Measurements from ENCODE around the gene PRKCSH. TPM values are rescaled to one million over a fixed set of nuclear protein-coding genes. Genes with fewer than 3 reads are reported as not detected.

The PRKCSH gene
- total RNA-seq, 1 donor from 2014 or later: 276 TPM

- Mint-ChIP-seq H3K27ac (ENCODE audit: unreplicated experiment) (no peak overlapping the region), H3K36me3 (ENCODE audit: unreplicated experiment) (peaks cover 7% of the 10 kb centered on the region), H3K4me3 (ENCODE audit: unreplicated experiment) (no peak overlapping the region), H3K4me1 (ENCODE audit: low read depth, unreplicated experiment) (peaks cover 2% of the 10 kb centered on the region), H3K27me3 (ENCODE audit: unreplicated experiment) (peaks cover 19% of the 10 kb centered on the region), H3K9me3 (ENCODE audit: unreplicated experiment) (peaks cover 16% of the 10 kb centered on the region)
- DNase-seq: no peak
- TF ChIP-seq CTCF (IDR thresholded peaks at IDR 0.05; ENCODE audit: partially characterized antibody, unreplicated experiment): no peak
Observed at GRCh38 chr19:11483366-11484111, 48.1 kb downstream of the PRKCSH start.

DNA sequence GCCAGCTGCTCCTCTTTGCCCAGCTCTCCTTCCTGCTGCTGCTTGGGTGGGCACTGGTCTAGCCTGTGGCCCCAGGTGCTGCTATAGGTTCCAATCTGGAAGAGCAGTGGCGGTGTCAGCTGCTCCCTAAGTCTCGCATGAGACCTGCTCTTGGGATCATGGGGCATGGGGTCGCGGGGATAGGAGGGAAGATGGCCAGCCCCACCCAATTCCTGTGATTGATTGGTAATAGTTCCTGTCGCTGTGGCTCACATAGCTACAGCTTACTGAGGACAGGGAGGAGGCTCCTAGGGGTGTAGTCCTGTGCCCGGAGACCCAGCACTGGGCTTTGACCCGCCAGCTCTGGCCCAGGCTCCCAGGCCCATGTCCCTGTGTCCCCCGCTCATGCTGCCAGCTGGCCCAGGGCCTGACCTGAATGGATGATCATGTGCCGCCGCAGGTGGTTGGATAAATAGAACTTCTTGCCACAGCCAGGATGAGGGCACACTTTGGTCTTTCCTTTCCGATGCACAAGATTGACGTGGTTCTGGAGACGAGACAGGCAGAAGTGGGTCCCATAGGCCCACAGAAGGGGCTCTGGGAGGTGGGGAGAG lies 49.9 kb downstream of the PRKCSH start:
- no peak for TF ChIP-seq CTCF (IDR thresholded peaks at IDR 0.05; ENCODE audit: partially characterized antibody, unreplicated experiment)
- Mint-ChIP-seq H3K4me1 (ENCODE audit: low read depth, unreplicated experiment) (no peaks in the 10 kb centered on the region), H3K27ac (ENCODE audit: unreplicated experiment) (no peak overlapping the region), H3K9me3 (ENCODE audit: unreplicated experiment) (peaks cover 8% of the 10 kb centered on the region), H3K4me3 (ENCODE audit: unreplicated experiment) (peak overlapping the region; percentile 21), H3K36me3 (ENCODE audit: unreplicated experiment) (no peaks in the 10 kb centered on the region), H3K27me3 (ENCODE audit: unreplicated experiment) (peaks cover 13% of the 10 kb centered on the region)
- no peak for DNase-seq

- TF ChIP-seq CTCF (IDR thresholded peaks at IDR 0.05; ENCODE audit: partially characterized antibody, unreplicated experiment): no peak
- peaks cover under 1% of the 10 kb centered on the region for H3K9me3 Mint-ChIP-seq (ENCODE audit: unreplicated experiment)
- no peaks in the 10 kb centered on the region for H3K4me1 Mint-ChIP-seq (ENCODE audit: low read depth, unreplicated experiment)
- H3K36me3 Mint-ChIP-seq (ENCODE audit: unreplicated experiment): no peaks in the 10 kb centered on the region
- no peak for DNase-seq
- no peak overlapping the region for H3K27ac Mint-ChIP-seq (ENCODE audit: unreplicated experiment)
- peaks cover 9% of the 10 kb centered on the region for H3K27me3 Mint-ChIP-seq (ENCODE audit: unreplicated experiment)
- H3K4me3 Mint-ChIP-seq (ENCODE audit: unreplicated experiment): no peak overlapping the region
Observed at GRCh38 chr19:11486661-11487503, 51.4 kb downstream of the PRKCSH start.

DNA sequence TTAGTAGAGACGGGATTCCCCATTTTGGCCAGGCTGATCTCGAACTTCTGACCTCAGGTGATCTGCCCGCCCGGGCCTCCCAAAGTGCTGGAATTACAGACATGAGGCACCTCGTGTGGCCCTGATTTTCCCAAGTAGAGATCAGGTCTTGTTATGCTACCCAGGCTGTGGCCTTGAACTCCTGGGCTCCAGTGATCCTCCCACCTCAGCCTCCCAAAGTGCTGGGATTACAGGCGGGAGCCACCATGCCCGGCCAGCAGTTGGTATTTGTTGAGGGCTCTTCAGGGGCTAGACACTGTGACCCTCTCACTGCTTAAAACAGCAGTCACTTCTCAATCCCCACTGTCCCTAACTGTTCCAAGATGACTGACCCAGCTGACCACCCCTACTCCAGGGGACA lies 53.9 kb downstream of the PRKCSH start:
- Mint-ChIP-seq H3K36me3 (ENCODE audit: unreplicated experiment) (no peaks in the 10 kb centered on the region), H3K4me1 (ENCODE audit: low read depth, unreplicated experiment) (no peaks in the 10 kb centered on the region), H3K27ac (ENCODE audit: unreplicated experiment) (no peak overlapping the region), H3K4me3 (ENCODE audit: unreplicated experiment) (no peak overlapping the region), H3K9me3 (ENCODE audit: unreplicated experiment) (peaks cover 1% of the 10 kb centered on the region), H3K27me3 (ENCODE audit: unreplicated experiment) (peaks cover 2% of the 10 kb centered on the region)
- no peak for DNase-seq
- TF ChIP-seq CTCF (IDR thresholded peaks at IDR 0.05; ENCODE audit: partially characterized antibody, unreplicated experiment): no peak

Data from glutamatergic neuron (in vitro differentiated cells).